H1 (cell line): ENCODE measurements around the gene SPOCK1.

ENCODE experiments used
- RAD21 ChIP-seq, 2 experiments: IDR thresholded peaks in 1 of 2; conservative IDR thresholded peaks in 1 of 2; 2 replicates each; pipeline ENCODE4 v1.6.1; 2011; ENCODE audit warnings: low read depth in 2 of 2, low read length in 2 of 2, improper control_type of control experiment in 1 of 2, inconsistent platforms in 1 of 2, mild to moderate bottlenecking in 1 of 2, moderate library complexity in 1 of 2
- RBBP5 ChIP-seq: IDR thresholded peaks from 2 replicates; pipeline ENCODE4 v1.7.1; 2012; ENCODE audit warnings: low read depth, mild to moderate bottlenecking, inconsistent platforms, low read length, moderate library complexity, borderline replicate concordance
- YY1 ChIP-seq: IDR thresholded peaks from 2 replicates; pipeline ENCODE4 v1.6.1; 2011; ENCODE audit warnings: low read depth, mild to moderate bottlenecking, low read length
- TF ChIP-seq, protein P1 (sequence below), 3 experiments: IDR thresholded peaks; 1 replicate in 2 of 3; 2 replicates in 1 of 3; pipeline versions ENCODE4 v1.5.1 to v1.6.1; 2011; ENCODE audit warnings: low read length in 3 of 3, mild to moderate bottlenecking in 3 of 3, inconsistent platforms in 2 of 3, low read depth in 1 of 3, moderate library complexity in 1 of 3; ENCODE audit not compliant: insufficient read depth in 1 of 3; ENCODE audit errors: control extremely low read depth in 1 of 3

DNA sequence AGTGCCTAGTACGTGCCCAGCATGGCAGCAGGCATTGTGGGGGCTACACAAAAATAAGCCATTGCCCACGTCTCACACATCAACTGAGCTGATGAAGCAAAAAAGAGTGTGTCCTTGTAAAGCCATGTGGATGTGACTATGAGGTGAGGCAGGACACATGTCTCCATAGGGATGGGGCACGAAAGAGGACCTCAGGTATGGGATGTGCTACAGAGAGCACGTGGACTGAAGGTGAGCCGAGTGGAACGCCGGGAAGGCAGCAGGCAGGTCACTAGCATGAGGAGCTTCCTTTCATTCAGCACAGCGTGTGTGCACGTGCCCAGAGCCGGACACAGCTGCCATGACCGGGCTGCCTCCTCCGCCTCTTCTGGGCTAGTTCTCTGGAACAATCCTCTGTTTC lies 429.8 kb downstream of the SPOCK1 start:
- TF ChIP-seq, protein P1, sequence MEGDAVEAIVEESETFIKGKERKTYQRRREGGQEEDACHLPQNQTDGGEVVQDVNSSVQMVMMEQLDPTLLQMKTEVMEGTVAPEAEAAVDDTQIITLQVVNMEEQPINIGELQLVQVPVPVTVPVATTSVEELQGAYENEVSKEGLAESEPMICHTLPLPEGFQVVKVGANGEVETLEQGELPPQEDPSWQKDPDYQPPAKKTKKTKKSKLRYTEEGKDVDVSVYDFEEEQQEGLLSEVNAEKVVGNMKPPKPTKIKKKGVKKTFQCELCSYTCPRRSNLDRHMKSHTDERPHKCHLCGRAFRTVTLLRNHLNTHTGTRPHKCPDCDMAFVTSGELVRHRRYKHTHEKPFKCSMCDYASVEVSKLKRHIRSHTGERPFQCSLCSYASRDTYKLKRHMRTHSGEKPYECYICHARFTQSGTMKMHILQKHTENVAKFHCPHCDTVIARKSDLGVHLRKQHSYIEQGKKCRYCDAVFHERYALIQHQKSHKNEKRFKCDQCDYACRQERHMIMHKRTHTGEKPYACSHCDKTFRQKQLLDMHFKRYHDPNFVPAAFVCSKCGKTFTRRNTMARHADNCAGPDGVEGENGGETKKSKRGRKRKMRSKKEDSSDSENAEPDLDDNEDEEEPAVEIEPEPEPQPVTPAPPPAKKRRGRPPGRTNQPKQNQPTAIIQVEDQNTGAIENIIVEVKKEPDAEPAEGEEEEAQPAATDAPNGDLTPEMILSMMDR (IDR thresholded peaks at IDR 0.05; ENCODE audit: control extremely low read depth in 1 of 3, insufficient read depth in 1 of 3, low read depth in 1 of 3, low read length in 3 of 3) = no peak
- TF ChIP-seq RAD21 (IDR thresholded peaks at IDR 0.05 in 1 of 2, conservative IDR thresholded peaks at IDR 0.05 in 1 of 2; ENCODE audit: low read depth in 2 of 2, low read length in 2 of 2) (no peak), YY1 (no peak), RBBP5 (no peak)
